ENCODE measurements around the gene SORBS2.

Gene SORBS2

GRCh38 chr4:185576314-185576961, 235.6 kb downstream of the SORBS2 start:
- Histone ChIP-seq H3K23ac (ENCODE audit: low read length) (no peak overlapping the region), H2AK5ac (ENCODE audit: low read length) (no peak overlapping the region), H3K18ac (ENCODE audit: low read length) (no peak overlapping the region), H2BK15ac (replicated peaks; ENCODE audit: low read depth) (no peak overlapping the region), H3K27ac (ENCODE audit: low read depth, low read length) (no peak overlapping the region), H3K36me3 (ENCODE audit: control insufficient read depth, insufficient read depth, low read length) (no peaks in the 10 kb centered on the region), H3K4ac (ENCODE audit: low read depth, low read length) (no peak overlapping the region), H4K8ac (ENCODE audit: low read depth, low read length) (no peak overlapping the region), H3K56ac (ENCODE audit: low read length) (no peak overlapping the region), H3K79me1 (ENCODE audit: low read length) (no peaks in the 10 kb centered on the region), H3K79me2 (ENCODE audit: control insufficient read depth, insufficient read depth, low read length) (no peaks in the 10 kb centered on the region), H3K27me3 (ENCODE audit: insufficient read depth, low read length, poor library complexity) (no peaks in the 10 kb centered on the region), H2BK120ac (ENCODE audit: low read depth, low read length) (no peak overlapping the region), H4K5ac (ENCODE audit: low read length) (no peak overlapping the region), H3K4me2 (ENCODE audit: low read length) (no peak overlapping the region), H2BK5ac (ENCODE audit: low read length) (no peak overlapping the region), H3K4me1 (ENCODE audit: control insufficient read depth, low read depth, low read length) (no peaks in the 10 kb centered on the region), H3K9ac (ENCODE audit: low read length) (no peak overlapping the region), H3K4me3 (ENCODE audit: low read length) (no peak overlapping the region)
- DNase-seq = no peak
- WGBS (ENCODE audit: extremely low coverage, insufficient coverage, low lambda C conversion rate) = no CpG with 5 or more reads among the region's 9 CpGs

GRCh38 chr4:185573651-185574199, 238.3 kb downstream of the SORBS2 start:
- Histone ChIP-seq H4K5ac (ENCODE audit: low read length) (no peak overlapping the region), H2BK5ac (ENCODE audit: low read length) (peak overlapping the region; percentile 73), H3K4me2 (ENCODE audit: low read length) (no peak overlapping the region), H3K27me3 (ENCODE audit: insufficient read depth, low read length, poor library complexity) (no peaks in the 10 kb centered on the region), H4K8ac (ENCODE audit: low read depth, low read length) (no peak overlapping the region), H3K56ac (ENCODE audit: low read length) (peak overlapping the region; percentile 74), H3K23ac (ENCODE audit: low read length) (no peak overlapping the region), H3K4ac (ENCODE audit: low read depth, low read length) (peak overlapping the region; percentile 58), H3K36me3 (ENCODE audit: control insufficient read depth, insufficient read depth, low read length) (no peaks in the 10 kb centered on the region), H2AK5ac (ENCODE audit: low read length) (no peak overlapping the region), H3K27ac (ENCODE audit: low read depth, low read length) (peak overlapping the region; percentile 47), H3K4me3 (ENCODE audit: low read length) (no peak overlapping the region), H2BK120ac (ENCODE audit: low read depth, low read length) (no peak overlapping the region), H3K4me1 (ENCODE audit: control insufficient read depth, low read depth, low read length) (no peaks in the 10 kb centered on the region), H3K18ac (ENCODE audit: low read length) (peak overlapping the region; percentile 6), H3K79me2 (ENCODE audit: control insufficient read depth, insufficient read depth, low read length) (no peaks in the 10 kb centered on the region), H2BK15ac (replicated peaks; ENCODE audit: low read depth) (no peak overlapping the region), H3K79me1 (ENCODE audit: low read length) (no peaks in the 10 kb centered on the region), H3K9ac (ENCODE audit: low read length) (no peak overlapping the region)
- DNase-seq = peak; percentile 98
- no CpG with 5 or more reads among the region's 10 CpGs for whole genome bisulfite sequencing (ENCODE audit: extremely low coverage, insufficient coverage, low lambda C conversion rate)

GRCh38 chr4:185570727-185571126, 241.3 kb downstream of the SORBS2 start:
- no CpG with 5 or more reads among the region's 3 CpGs for WGBS (ENCODE audit: extremely low coverage, insufficient coverage, low lambda C conversion rate)
- no peak overlapping the region for H3K23ac ChIP-seq (ENCODE audit: low read length)
- no peak overlapping the region for H2BK120ac ChIP-seq (ENCODE audit: low read depth, low read length)
- H3K79me2 ChIP-seq (ENCODE audit: control insufficient read depth, insufficient read depth, low read length) = no peaks in the 10 kb centered on the region
- H3K4me1 ChIP-seq (ENCODE audit: control insufficient read depth, low read depth, low read length) = peaks cover 2% of the 10 kb centered on the region
- H3K9ac ChIP-seq (ENCODE audit: low read length) = no peak overlapping the region
- no peak overlapping the region for H3K4me2 ChIP-seq (ENCODE audit: low read length)
- no peak overlapping the region for H3K18ac ChIP-seq (ENCODE audit: low read length)
- no peak overlapping the region for H3K4me3 ChIP-seq (ENCODE audit: low read length)
- no peak overlapping the region for H3K4ac ChIP-seq (ENCODE audit: low read depth, low read length)
- DNase-seq = no peak
- no peak overlapping the region for H3K56ac ChIP-seq (ENCODE audit: low read length)
- H2BK5ac ChIP-seq (ENCODE audit: low read length) = no peak overlapping the region
- H2AK5ac ChIP-seq (ENCODE audit: low read length) = no peak overlapping the region
- no peak overlapping the region for H2BK15ac ChIP-seq (replicated peaks; ENCODE audit: low read depth)
- H3K27ac ChIP-seq (ENCODE audit: low read depth, low read length) = no peak overlapping the region
- no peaks in the 10 kb centered on the region for H3K79me1 ChIP-seq (ENCODE audit: low read length)
- H4K5ac ChIP-seq (ENCODE audit: low read length) = no peak overlapping the region
- H3K36me3 ChIP-seq (ENCODE audit: control insufficient read depth, insufficient read depth, low read length) = no peaks in the 10 kb centered on the region
- H4K8ac ChIP-seq (ENCODE audit: low read depth, low read length) = no peak overlapping the region
- no peaks in the 10 kb centered on the region for H3K27me3 ChIP-seq (ENCODE audit: insufficient read depth, low read length, poor library complexity)

- H4K8ac ChIP-seq (ENCODE audit: low read depth, low read length) = no peak overlapping the region
- peaks cover 2% of the 10 kb centered on the region for H3K4me1 ChIP-seq (ENCODE audit: control insufficient read depth, low read depth, low read length)
- WGBS (ENCODE audit: extremely low coverage, insufficient coverage, low lambda C conversion rate) = no CpG with 5 or more reads among the region's 21 CpGs
- no peak overlapping the region for H3K4ac ChIP-seq (ENCODE audit: low read depth, low read length)
- no peak overlapping the region for H2AK5ac ChIP-seq (ENCODE audit: low read length)
- peak; percentile 87 for DNase-seq
- H3K4me2 ChIP-seq (ENCODE audit: low read length) = no peak overlapping the region
- H2BK120ac ChIP-seq (ENCODE audit: low read depth, low read length) = no peak overlapping the region
- H4K5ac ChIP-seq (ENCODE audit: low read length) = no peak overlapping the region
- no peaks in the 10 kb centered on the region for H3K36me3 ChIP-seq (ENCODE audit: control insufficient read depth, insufficient read depth, low read length)
- H3K23ac ChIP-seq (ENCODE audit: low read length) = no peak overlapping the region
- H3K79me1 ChIP-seq (ENCODE audit: low read length) = no peaks in the 10 kb centered on the region
- peak overlapping the region; percentile 35 for H3K56ac ChIP-seq (ENCODE audit: low read length)
- no peak overlapping the region for H2BK5ac ChIP-seq (ENCODE audit: low read length)
- H3K27me3 ChIP-seq (ENCODE audit: insufficient read depth, low read length, poor library complexity) = no peaks in the 10 kb centered on the region
- no peak overlapping the region for H2BK15ac ChIP-seq (replicated peaks; ENCODE audit: low read depth)
- H3K79me2 ChIP-seq (ENCODE audit: control insufficient read depth, insufficient read depth, low read length) = no peaks in the 10 kb centered on the region
- no peak overlapping the region for H3K9ac ChIP-seq (ENCODE audit: low read length)
- peak overlapping the region; percentile 58 for H3K27ac ChIP-seq (ENCODE audit: low read depth, low read length)
- peak overlapping the region; percentile 44 for H3K18ac ChIP-seq (ENCODE audit: low read length)
- H3K4me3 ChIP-seq (ENCODE audit: low read length) = no peak overlapping the region
Observed at GRCh38 chr4:185567381-185568376, 244.3 kb downstream of the SORBS2 start.

- Histone ChIP-seq H3K9ac (ENCODE audit: low read length) (no peak overlapping the region), H3K79me1 (ENCODE audit: low read length) (no peaks in the 10 kb centered on the region), H3K4me2 (ENCODE audit: low read length) (no peak overlapping the region), H3K27ac (ENCODE audit: low read depth, low read length) (peak overlapping the region; percentile 58), H3K79me2 (ENCODE audit: control insufficient read depth, insufficient read depth, low read length) (no peaks in the 10 kb centered on the region), H4K8ac (ENCODE audit: low read depth, low read length) (no peak overlapping the region), H3K56ac (ENCODE audit: low read length) (peak overlapping the region; percentile 27), H2BK120ac (ENCODE audit: low read depth, low read length) (no peak overlapping the region), H4K5ac (ENCODE audit: low read length) (no peak overlapping the region), H3K36me3 (ENCODE audit: control insufficient read depth, insufficient read depth, low read length) (no peaks in the 10 kb centered on the region), H2BK5ac (ENCODE audit: low read length) (peak overlapping the region; percentile 17), H2BK15ac (replicated peaks; ENCODE audit: low read depth) (no peak overlapping the region), H2AK5ac (ENCODE audit: low read length) (no peak overlapping the region), H3K27me3 (ENCODE audit: insufficient read depth, low read length, poor library complexity) (no peaks in the 10 kb centered on the region), H3K23ac (ENCODE audit: low read length) (no peak overlapping the region), H3K4me3 (ENCODE audit: low read length) (no peak overlapping the region), H3K4me1 (ENCODE audit: control insufficient read depth, low read depth, low read length) (peaks cover 2% of the 10 kb centered on the region), H3K4ac (ENCODE audit: low read depth, low read length) (no peak overlapping the region), H3K18ac (ENCODE audit: low read length) (no peak overlapping the region)
- peak; percentile 83 for DNase-seq
- no CpG with 5 or more reads among the region's 1 CpG for WGBS (ENCODE audit: extremely low coverage, insufficient coverage, low lambda C conversion rate)
Observed at GRCh38 chr4:185566972-185567371, 245.0 kb downstream of the SORBS2 start.
